CMK (cell line): ENCODE data around the gene NHEJ1.

ENCODE experiments used
- DNase-seq: peaks from one replicate; pipeline ENCODE4 v3.0.0-alpha.2; 2010; ENCODE audit warnings: low read depth

Gene NHEJ1

GRCh38 chr2:219086196-219086595 is 74.4 kb downstream of the NHEJ1 start:
- DNase-seq, result no peak

- no peak for DNase-seq
Measured at GRCh38 chr2:219084791-219085190, 75.8 kb downstream of the NHEJ1 start.

- DNase-seq, result no peak
Measured at GRCh38 chr2:219082332-219082958, 78.2 kb downstream of the NHEJ1 start.

- DNase-seq, result no peak
Measured at GRCh38 chr2:219081701-219082331, 78.8 kb downstream of the NHEJ1 start.

- DNase-seq, result no peak
Measured at GRCh38 chr2:219081096-219081495, 79.5 kb downstream of the NHEJ1 start.

GRCh38 chr2:219079417-219079816 is 81.2 kb downstream of the NHEJ1 start:
- no peak for DNase-seq

GRCh38 chr2:219078951-219079350 is 81.7 kb downstream of the NHEJ1 start:
- no peak for DNase-seq

GRCh38 chr2:219078126-219078525 is 82.5 kb downstream of the NHEJ1 start:
- DNase-seq, result no peak

GRCh38 chr2:219076253-219076652 is 84.4 kb downstream of the NHEJ1 start:
- DNase-seq, result no peak

- DNase-seq, result peak; percentile 51
Measured at GRCh38 chr2:219073413-219074129, 87.0 kb downstream of the NHEJ1 start.

GRCh38 chr2:219072741-219073250 is 87.8 kb downstream of the NHEJ1 start:
- DNase-seq, result no peak

- DNase-seq, result no peak
Measured at GRCh38 chr2:219071131-219071816, 89.3 kb downstream of the NHEJ1 start.

- no peak for DNase-seq
Measured at GRCh38 chr2:219065484-219065883, 95.1 kb downstream of the NHEJ1 start.

- DNase-seq, result no peak
Measured at GRCh38 chr2:219062081-219062480, 98.5 kb downstream of the NHEJ1 start.

GRCh38 chr2:219060821-219061791 is 99.5 kb downstream of the NHEJ1 start, which contains the start of gene IHH:
Gene IHH, minus strand, starts transcription at chr2:219060921. Its CDS starts 454 bp downstream, at chr2:219060467.
- peak; percentile 26 for DNase-seq

- no peak for DNase-seq
Measured at GRCh38 chr2:219059725-219060682, 100.6 kb downstream of the NHEJ1 start.

GRCh38 chr2:219059375-219059724 is 101.3 kb downstream of the NHEJ1 start:
- no peak for DNase-seq

- no peak for DNase-seq
Measured at GRCh38 chr2:219058541-219059374, 101.9 kb downstream of the NHEJ1 start.
